Keratinocyte (primary cell): ENCODE measurements around the gene SKIC8.

Experiments
- CTCF ChIP-seq, 3 experiments: IDR thresholded peaks in 1 of 3; conservative IDR thresholded peaks in 1 of 3; optimal IDR thresholded peaks in 1 of 3; 2 replicates in 2 of 3; 3 replicates in 1 of 3; pipeline versions ENCODE3 to v1.5.1; 2011; ENCODE audit warnings: low read length in 3 of 3, mild to moderate bottlenecking in 3 of 3, moderate library complexity in 2 of 3, control low read depth in 1 of 3, inconsistent platforms in 1 of 3; ENCODE audit not compliant: insufficient read depth in 2 of 3; ENCODE audit errors: extremely low read depth in 1 of 3
- EZH2 ChIP-seq: IDR thresholded peaks from one replicate; pipeline ENCODE4 v1.6.1; 2012; ENCODE audit warnings: inconsistent platforms, mild to moderate bottlenecking, low read length, moderate library complexity

DNA sequence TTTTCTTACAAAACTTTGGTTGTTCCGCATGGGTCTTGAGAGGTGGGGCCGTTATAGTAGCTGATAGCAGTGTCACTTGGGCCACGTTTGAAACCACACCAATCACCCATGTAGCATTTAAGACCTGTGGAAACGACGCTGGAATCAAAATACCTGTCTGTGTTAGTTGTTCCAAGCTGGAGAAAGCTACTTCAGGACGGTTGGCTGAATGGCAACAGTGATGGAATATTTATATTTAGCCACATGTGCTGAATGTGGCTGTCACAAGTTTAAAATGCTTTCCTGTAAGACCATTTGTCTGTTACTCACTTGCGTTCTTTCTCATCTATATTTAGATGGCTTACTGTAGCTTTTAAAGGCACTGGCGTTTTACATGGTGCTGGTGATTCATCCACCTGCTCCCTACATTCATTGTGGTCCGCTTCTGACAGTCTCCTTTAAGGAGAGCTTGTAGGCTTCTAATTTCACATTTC, 33.6 kb downstream of the SKIC8 start:
- TF ChIP-seq CTCF (optimal IDR thresholded peaks at IDR 0.05 in 1 of 3, IDR thresholded peaks at IDR 0.05 in 1 of 3, conservative IDR thresholded peaks at IDR 0.05 in 1 of 3; ENCODE audit: extremely low read depth in 1 of 3, insufficient read depth in 2 of 3, low read length in 3 of 3) (no peak), EZH2 (no peak)
